Astrocyte (in vitro differentiated cells and primary cell): ENCODE measurements around the gene POLR2H.

Source experiments
- EZH2 ChIP-seq: IDR thresholded peaks from 2 replicates; pipeline ENCODE4 v1.6.1; 2012; ENCODE audit warnings: mild to moderate bottlenecking, low read length, inconsistent platforms; ENCODE audit not compliant: insufficient read depth
- TF ChIP-seq, protein P1 (sequence below): IDR thresholded peaks from 2 replicates; pipeline ENCODE4 v1.5.1; 2011; ENCODE audit warnings: low read depth, mild to moderate bottlenecking, inconsistent platforms, low read length, moderate library complexity; ENCODE audit not compliant: insufficient read depth

DNA sequence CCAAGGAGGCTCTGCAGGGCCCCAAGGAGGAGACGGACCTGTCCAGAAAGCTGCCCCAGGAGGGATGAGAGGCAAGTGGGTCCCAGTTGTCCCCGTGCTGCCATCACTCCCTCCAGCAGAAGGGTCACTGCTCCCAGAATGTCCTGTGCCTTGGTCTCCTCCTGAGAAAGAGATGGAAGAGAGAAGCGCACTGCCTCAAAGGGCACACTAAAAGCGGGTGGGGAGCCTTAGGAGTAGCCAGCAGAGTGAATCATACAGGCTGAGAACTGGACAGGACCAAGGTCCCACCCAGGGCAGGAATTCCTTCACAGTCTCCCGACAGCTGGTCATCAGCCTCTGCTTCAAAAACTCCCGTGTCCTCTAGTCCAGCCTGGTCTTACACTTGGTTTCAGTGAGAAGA lies 11.9 kb downstream of the POLR2H start:
- TF ChIP-seq, protein P1, sequence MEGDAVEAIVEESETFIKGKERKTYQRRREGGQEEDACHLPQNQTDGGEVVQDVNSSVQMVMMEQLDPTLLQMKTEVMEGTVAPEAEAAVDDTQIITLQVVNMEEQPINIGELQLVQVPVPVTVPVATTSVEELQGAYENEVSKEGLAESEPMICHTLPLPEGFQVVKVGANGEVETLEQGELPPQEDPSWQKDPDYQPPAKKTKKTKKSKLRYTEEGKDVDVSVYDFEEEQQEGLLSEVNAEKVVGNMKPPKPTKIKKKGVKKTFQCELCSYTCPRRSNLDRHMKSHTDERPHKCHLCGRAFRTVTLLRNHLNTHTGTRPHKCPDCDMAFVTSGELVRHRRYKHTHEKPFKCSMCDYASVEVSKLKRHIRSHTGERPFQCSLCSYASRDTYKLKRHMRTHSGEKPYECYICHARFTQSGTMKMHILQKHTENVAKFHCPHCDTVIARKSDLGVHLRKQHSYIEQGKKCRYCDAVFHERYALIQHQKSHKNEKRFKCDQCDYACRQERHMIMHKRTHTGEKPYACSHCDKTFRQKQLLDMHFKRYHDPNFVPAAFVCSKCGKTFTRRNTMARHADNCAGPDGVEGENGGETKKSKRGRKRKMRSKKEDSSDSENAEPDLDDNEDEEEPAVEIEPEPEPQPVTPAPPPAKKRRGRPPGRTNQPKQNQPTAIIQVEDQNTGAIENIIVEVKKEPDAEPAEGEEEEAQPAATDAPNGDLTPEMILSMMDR = no peak
- TF ChIP-seq EZH2 = no peak
